HL-60 (cell line): Measurements from ENCODE around the gene XRN2.
"Not testable (repeated sequence)": the region's sequence is repeated elsewhere in the genome, so short reads cannot be mapped to it uniquely, and the experiment has no call there.

Source experiments
- DNase-seq, 2 experiments: peaks; one replicate each; pipeline ENCODE4 v3.0.0-alpha.2; 2010 to 2020; ENCODE audit warnings: low read depth in 1 of 2, low spot score in 1 of 2
- H3K27ac ChIP-seq: fragments of 250-450 bp; sonication (Bioruptor Pico); replicated peaks from 2 replicates; pipeline ENCODE4 v1.5.1; 2020; ENCODE audit warnings: mild to moderate bottlenecking, moderate library complexity
- H3K27me3 ChIP-seq: fragments of 250-450 bp; sonication (Bioruptor Pico); 2 replicates; pipeline ENCODE4 v1.5.1; 2021; ENCODE audit warnings: mild to moderate bottlenecking, moderate library complexity; ENCODE audit not compliant: insufficient read depth, poor library complexity, severe bottlenecking
- H3K4me3 ChIP-seq: replicated peaks from 2 replicates; pipeline ENCODE4 v1.5.1; 2011; ENCODE audit warnings: mild to moderate bottlenecking, control low read depth, low read length; ENCODE audit not compliant: insufficient read depth
- CTCF ChIP-seq: IDR thresholded peaks from one replicate; pipeline ENCODE4 v1.5.1; 2011; ENCODE audit warnings: low read length, control low read depth, inconsistent platforms; ENCODE audit not compliant: insufficient read depth
- GABPA ChIP-seq: IDR thresholded peaks from 2 replicates; pipeline ENCODE4 v1.6.1; 2012; ENCODE audit warnings: low read depth
- POLR2AphosphoS5 ChIP-seq: IDR thresholded peaks from 2 replicates; pipeline ENCODE4 v1.6.1; 2012; ENCODE audit warnings: low read depth
- REST ChIP-seq: IDR thresholded peaks from 2 replicates; pipeline ENCODE4 v1.6.1; 2012; ENCODE audit warnings: low read depth; ENCODE audit not compliant: insufficient replicate concordance
- SPI1 ChIP-seq: IDR thresholded peaks from 2 replicates; pipeline ENCODE4 v1.6.1; 2012; ENCODE audit warnings: low read depth, mild to moderate bottlenecking, borderline replicate concordance

XRN2 gene

GRCh38 chr20:21411725-21412124 lies 108.6 kb downstream of the XRN2 start:
- H3K4me3 ChIP-seq = no peak overlapping the region
- no peak for TF ChIP-seq REST
- TF ChIP-seq SPI1 = peak; percentile 73
- TF ChIP-seq GABPA = no peak
- no peak for TF ChIP-seq CTCF
- DNase-seq = no peak
- H3K27ac ChIP-seq = no peak overlapping the region
- H3K27me3 ChIP-seq = peaks cover 2% of the 10 kb centered on the region

GRCh38 chr20:21413996-21414395 lies 110.9 kb downstream of the XRN2 start:
- DNase-seq, H3K4me3 ChIP-seq, H3K27ac ChIP-seq, H3K27me3 ChIP-seq: not testable (repeated sequence)

- not testable (repeated sequence) for DNase-seq, H3K27ac ChIP-seq
Observed at GRCh38 chr20:21419147-21419546, 116.0 kb downstream of the XRN2 start.

GRCh38 chr20:21421601-21422236 lies 118.6 kb downstream of the XRN2 start:
- TF ChIP-seq SPI1 = no peak
- TF ChIP-seq GABPA = no peak
- no peak for TF ChIP-seq CTCF
- no peak for TF ChIP-seq POLR2AphosphoS5
- no peak for TF ChIP-seq REST
- DNase-seq = no peak

More at GRCh38 chr20:21419147-21419546, 116.0 kb downstream of the XRN2 start:
- not testable (repeated sequence) for H3K4me3 ChIP-seq, H3K27me3 ChIP-seq

GRCh38 chr20:21423712-21424111 lies 120.6 kb downstream of the XRN2 start:
- not testable (repeated sequence) for DNase-seq, H3K27me3 ChIP-seq, H3K4me3 ChIP-seq, H3K27ac ChIP-seq

More at GRCh38 chr20:21421601-21422236, 118.6 kb downstream of the XRN2 start:
- Histone ChIP-seq H3K27ac (no peak overlapping the region), H3K4me3 (no peak overlapping the region), H3K27me3 (peaks cover 6% of the 10 kb centered on the region)
